ENCODE data around the gene IPPK.

- no peak for TF ChIP-seq CTCF (IDR thresholded peaks at IDR 0.05; ENCODE audit: borderline replicate concordance, extremely low read depth, low read length, poor library complexity, severe bottlenecking)
- TF ChIP-seq EZH2 (IDR thresholded peaks at IDR 0.05; ENCODE audit: borderline replicate concordance, low read depth, low read length, severe bottlenecking): no peak
Observed at GRCh38 chr9:92613268-92614122, 56.4 kb downstream of the IPPK start.
